HEK293 (cell line): ENCODE measurements around the gene GSG1L.

Source experiments
- CTCF ChIA-PET: fragments of 350-600 bp; formaldehyde crosslinking; extraction: SDS; loops from one replicate; lab custom pipeline; 2021; ENCODE audit warnings: antibody characterized with exemption; lab: Yijun Ruan, JAX
- POLR2A ChIA-PET: fragments of 300-600 bp; formaldehyde crosslinking; extraction: SDS; loops from one replicate; lab custom pipeline; 2020; ENCODE audit warnings: antibody characterized with exemption, inconsistent platforms; lab: Yijun Ruan, JAX
- H3K27ac ChIP-seq: fragments of 200-500 bp; sonication (Bioruptor generic); 2 replicates; pipeline ENCODE4 v1.5.1; 2014; ENCODE audit warnings: low read depth, low read length, control low read depth, inconsistent platforms; ENCODE audit errors: extremely low read depth
- H3K36me3 ChIP-seq, 2 experiments: fragments of 200-500 bp in 1 of 2; sonication (Bioruptor generic) in 1 of 2; 1 replicate in 1 of 2; 2 replicates in 1 of 2; pipeline ENCODE4 v1.5.1; 2014 to 2017; ENCODE audit warnings: inconsistent platforms in 2 of 2, low read length in 2 of 2; ENCODE audit not compliant: control insufficient read depth in 2 of 2, insufficient read depth in 1 of 2
- H3K4me1 ChIP-seq: fragments of 200-500 bp; sonication (Bioruptor generic); 2 replicates; pipeline ENCODE4 v1.5.1; 2014; ENCODE audit warnings: mild to moderate bottlenecking, low read length, inconsistent platforms; ENCODE audit not compliant: control insufficient read depth, insufficient read depth
- H3K4me3 ChIP-seq: 2 replicates; pipeline ENCODE4 v1.5.1; 2011; ENCODE audit warnings: low read depth, mild to moderate bottlenecking, control low read depth, low read length, moderate library complexity
- H3K9me3 ChIP-seq: fragments of 200-500 bp; sonication (Bioruptor generic); 2 replicates; pipeline ENCODE4 v1.5.1; 2014; ENCODE audit warnings: low read depth, low read length, inconsistent platforms; ENCODE audit not compliant: control insufficient read depth, insufficient read depth
- KLF8 ChIP-seq: fragments of 450-650 bp; formaldehyde crosslinking; IDR thresholded peaks from 2 replicates; pipeline ENCODE4 v1.5.1; 2016; ENCODE audit warnings: missing biosample characterization, missing genetic modification characterization
- PRDM6 ChIP-seq: fragments of 450-650 bp; formaldehyde crosslinking; IDR thresholded peaks from 2 replicates; pipeline ENCODE4 v1.5.1; 2017; ENCODE audit warnings: missing biosample characterization, missing genetic modification characterization
- SCRT1 ChIP-seq: fragments of 450-650 bp; formaldehyde crosslinking; IDR thresholded peaks from 2 replicates; pipeline ENCODE4 v1.5.1; 2016; ENCODE audit warnings: missing biosample characterization, missing genetic modification characterization, borderline replicate concordance
- SP7 ChIP-seq: fragments of 450-650 bp; formaldehyde crosslinking; IDR thresholded peaks from 2 replicates; pipeline ENCODE4 v1.5.1; 2016; ENCODE audit warnings: missing biosample characterization, missing genetic modification characterization
- ZBTB10 ChIP-seq: fragments of 450-650 bp; formaldehyde crosslinking; IDR thresholded peaks from 2 replicates; pipeline ENCODE4 v1.5.1; 2016; ENCODE audit warnings: missing biosample characterization, missing genetic modification characterization
- ZBTB6 ChIP-seq: fragments of 450-650 bp; formaldehyde crosslinking; IDR thresholded peaks from 2 replicates; pipeline ENCODE4 v1.5.1; 2017; ENCODE audit warnings: missing biosample characterization, missing genetic modification characterization
- ZFP69B ChIP-seq: fragments of 450-650 bp; formaldehyde crosslinking; IDR thresholded peaks from 2 replicates; pipeline ENCODE4 v1.5.1; 2016; ENCODE audit warnings: missing biosample characterization, missing genetic modification characterization
- ZIC2 ChIP-seq: fragments of 450-650 bp; formaldehyde crosslinking; IDR thresholded peaks from 2 replicates; pipeline ENCODE4 v1.5.1; 2016; ENCODE audit warnings: missing biosample characterization, missing genetic modification characterization
- ZNF10 ChIP-seq: fragments of 450-650 bp; formaldehyde crosslinking; IDR thresholded peaks from 2 replicates; pipeline ENCODE4 v1.5.1; 2017; ENCODE audit warnings: missing biosample characterization, missing genetic modification characterization
- ZNF146 ChIP-seq: fragments of 450-650 bp; formaldehyde crosslinking; IDR thresholded peaks from 2 replicates; pipeline ENCODE4 v1.5.1; 2016; ENCODE audit warnings: missing biosample characterization, missing genetic modification characterization
- ZNF175 ChIP-seq: fragments of 450-650 bp; formaldehyde crosslinking; IDR thresholded peaks from 2 replicates; pipeline ENCODE4 v1.5.1; 2016; ENCODE audit warnings: missing biosample characterization, missing genetic modification characterization
- ZNF248 ChIP-seq: fragments of 450-650 bp; formaldehyde crosslinking; IDR thresholded peaks from 2 replicates; pipeline ENCODE4 v1.5.1; 2017; ENCODE audit warnings: missing biosample characterization, missing genetic modification characterization
- ZNF302 ChIP-seq: fragments of 450-650 bp; formaldehyde crosslinking; IDR thresholded peaks from 2 replicates; pipeline ENCODE4 v1.5.1; 2016; ENCODE audit warnings: missing biosample characterization, missing genetic modification characterization, low read depth
- ZNF423 ChIP-seq: fragments of 450-650 bp; formaldehyde crosslinking; IDR thresholded peaks from 2 replicates; pipeline ENCODE4 v1.5.1; 2016; ENCODE audit warnings: missing biosample characterization, missing genetic modification characterization
- ZNF561 ChIP-seq: fragments of 450-650 bp; IDR thresholded peaks from 2 replicates; pipeline ENCODE4 v1.5.1; 2018; ENCODE audit warnings: missing biosample characterization, missing genetic modification characterization, borderline replicate concordance
- ZNF626 ChIP-seq: fragments of 450-650 bp; sonication (Bioruptor Pico); formaldehyde crosslinking; IDR thresholded peaks from 2 replicates; pipeline ENCODE4 v1.5.1; 2018; ENCODE audit warnings: missing biosample characterization, missing genetic modification characterization, inconsistent platforms
- ZNF768 ChIP-seq: fragments of 450-650 bp; formaldehyde crosslinking; IDR thresholded peaks from 2 replicates; pipeline ENCODE4 v1.5.1; 2018; ENCODE audit warnings: missing biosample characterization, mild to moderate bottlenecking, missing genetic modification characterization
- ZNF837 ChIP-seq: fragments of 450-650 bp; formaldehyde crosslinking; IDR thresholded peaks from 2 replicates; pipeline ENCODE4 v1.5.1; 2016; ENCODE audit warnings: missing biosample characterization, missing genetic modification characterization
- ZSCAN23 ChIP-seq: fragments of 450-650 bp; formaldehyde crosslinking; IDR thresholded peaks from 2 replicates; pipeline ENCODE4 v1.5.1; 2016; ENCODE audit warnings: missing biosample characterization, missing genetic modification characterization

Gene GSG1L

GRCh38 chr16:28011223-28011622, 52.3 kb downstream of the GSG1L start:
- CTCF ChIA-PET: no interaction called here
- no peak overlapping the region for H3K4me3 ChIP-seq
- TF ChIP-seq ZBTB10: no peak
- TF ChIP-seq ZNF837 (tag by site-specific recombination): no peak
- no peak for TF ChIP-seq ZNF768
- TF ChIP-seq ZNF561 (tag by site-specific recombination): no peak
- no peak for TF ChIP-seq ZBTB6
- no peak for TF ChIP-seq ZFP69B (tag by site-specific recombination)
- TF ChIP-seq SP7 (tag by site-specific recombination): no peak
- TF ChIP-seq ZIC2 (tag by site-specific recombination): no peak
- H3K36me3 ChIP-seq: no peaks in the 10 kb centered on the region
- POLR2A ChIA-PET: no interaction called here
- no peaks in the 10 kb centered on the region for H3K4me1 ChIP-seq
- H3K9me3 ChIP-seq: no peaks in the 10 kb centered on the region
- H3K27ac ChIP-seq: no peak overlapping the region

GRCh38 chr16:28010671-28011070, 52.8 kb downstream of the GSG1L start:
- ChIA-PET CTCF (no interaction called here), POLR2A (no interaction called here)
- H3K36me3 ChIP-seq: no peaks in the 10 kb centered on the region
- H3K27ac ChIP-seq: no peak overlapping the region
- no peak overlapping the region for H3K4me3 ChIP-seq
- H3K9me3 ChIP-seq: no peaks in the 10 kb centered on the region
- no peaks in the 10 kb centered on the region for H3K4me1 ChIP-seq
- TF ChIP-seq ZNF302 (no peak), ZNF175 (tag by site-specific recombination) (no peak), ZNF626 (tag by site-specific recombination) (no peak), ZNF10 (tag by site-specific recombination) (no peak), KLF8 (tag by site-specific recombination) (no peak), ZSCAN23 (no peak), PRDM6 (tag by site-specific recombination) (no peak), ZNF423 (tag by site-specific recombination) (no peak), ZNF248 (tag by site-specific recombination) (no peak), ZNF146 (tag by site-specific recombination) (no peak), SCRT1 (tag by site-specific recombination) (no peak)
